IMR-90 (cell line): Measurements from ENCODE around the gene XRCC4. TPM values are rescaled to one million over a fixed set of nuclear protein-coding genes. Genes with fewer than 3 reads are reported as not detected.

Source experiments
- ATAC-seq: fragments of 200-7000 bp; cut with Tn5 transposase; 2 replicates; pipeline ENCODE4 v1.9.1; 2020; ENCODE audit warnings: low read depth, mild to moderate bottlenecking, moderate library complexity
- BruUV-seq: library from RNA; stranded (reverse); fragments of 400-500 nt; replicated peaks from 2 replicates; lab custom pipeline; 2021; lab: Mats Ljungman, UMichigan
- CTCF ChIA-PET: fragments of 300-600 bp; formaldehyde crosslinking; extraction: SDS; loops from one replicate; lab custom pipeline; 2021; ENCODE audit warnings: antibody characterized with exemption; lab: Yijun Ruan, JAX
- POLR2A ChIA-PET: fragments of 300-600 bp; sonication (Branson Sonifier 250); formaldehyde crosslinking; loops from one replicate; lab custom pipeline; 2022; ENCODE audit warnings: antibody characterized with exemption; ENCODE audit not compliant: unreplicated experiment; lab: Charles Lee
- DNase-seq: peaks from one replicate; pipeline ENCODE4 v3.0.0; 2013
- H2AFZ ChIP-seq: replicated peaks from 2 replicates; pipeline ENCODE3; 2013; ENCODE audit warnings: low read length, mild to moderate bottlenecking; ENCODE audit not compliant: poor library complexity
- H2AK5ac ChIP-seq: 2 replicates; pipeline ENCODE4 v1.6.1; 2013; ENCODE audit warnings: low read depth, low read length, inconsistent platforms
- H2AK9ac ChIP-seq: replicated peaks from 2 replicates; pipeline ENCODE3; 2013; ENCODE audit warnings: mild to moderate bottlenecking, low read depth, low read length, moderate library complexity; ENCODE audit not compliant: poor library complexity
- H2BK120ac ChIP-seq: 2 replicates; pipeline ENCODE4 v1.6.1; 2013; ENCODE audit warnings: low read depth, low read length, inconsistent platforms
- H2BK15ac ChIP-seq: 3 replicates; pipeline ENCODE4 v1.6.1; 2013; ENCODE audit warnings: low read depth, low read length, inconsistent platforms
- H2BK20ac ChIP-seq: 2 replicates; pipeline ENCODE4 v1.6.1; 2013; ENCODE audit warnings: low read depth, mild to moderate bottlenecking, inconsistent platforms, low read length, moderate library complexity
- H2BK5ac ChIP-seq: 2 replicates; pipeline ENCODE4 v1.6.1; 2013; ENCODE audit warnings: mild to moderate bottlenecking, low read depth, low read length, inconsistent platforms; ENCODE audit not compliant: poor library complexity, severe bottlenecking
- H3K14ac ChIP-seq: replicated peaks from 2 replicates; pipeline ENCODE4 v1.6.1; 2013; ENCODE audit warnings: low read depth, low read length, inconsistent platforms
- H3K18ac ChIP-seq: 2 replicates; pipeline ENCODE4 v1.6.1; 2013; ENCODE audit warnings: low read depth, low read length, control low read depth
- H3K23ac ChIP-seq: 2 replicates; pipeline ENCODE4 v1.6.1; 2013; ENCODE audit warnings: low read depth, low read length, inconsistent platforms
- H3K27ac ChIP-seq: 2 replicates; pipeline ENCODE4 v1.5.1; 2013; ENCODE audit warnings: mild to moderate bottlenecking, control low read depth, low read length; ENCODE audit not compliant: insufficient read depth
- H3K27me3 ChIP-seq: 2 replicates; pipeline ENCODE4 v1.6.1; 2013; ENCODE audit warnings: low read length; ENCODE audit not compliant: control insufficient read depth, insufficient read depth
- H3K36me3 ChIP-seq: 2 replicates; pipeline ENCODE4 v1.6.1; 2013; ENCODE audit warnings: low read length, mixed read lengths; ENCODE audit not compliant: control insufficient read depth, insufficient read depth
- H3K4ac ChIP-seq: 2 replicates; pipeline ENCODE4 v1.6.1; 2013; ENCODE audit warnings: low read depth, low read length, inconsistent platforms
- H3K4me1 ChIP-seq: 2 replicates; pipeline ENCODE4 v1.6.1; 2013; ENCODE audit warnings: low read length, mixed read lengths; ENCODE audit not compliant: control insufficient read depth, insufficient read depth
- H3K4me2 ChIP-seq: 2 replicates; pipeline ENCODE4 v1.6.1; 2013; ENCODE audit warnings: low read depth, mild to moderate bottlenecking, control low read depth, low read length, moderate library complexity
- H3K4me3 ChIP-seq: 2 replicates; pipeline ENCODE4 v1.5.1; 2013; ENCODE audit warnings: low read depth, mild to moderate bottlenecking, control low read depth, low read length, moderate library complexity; ENCODE audit not compliant: insufficient read depth
- H3K56ac ChIP-seq: 2 replicates; pipeline ENCODE4 v1.6.1; 2013; ENCODE audit warnings: low read length, inconsistent platforms; ENCODE audit not compliant: insufficient read depth; ENCODE audit errors: extremely low read depth
- H3K79me1 ChIP-seq, 2 experiments: 2 replicates each; pipeline ENCODE4 v1.6.1; 2013; ENCODE audit warnings: low read length in 2 of 2, inconsistent platforms in 1 of 2, low read depth in 1 of 2
- H3K9ac ChIP-seq: 2 replicates; pipeline ENCODE4 v1.6.1; 2013; ENCODE audit warnings: low read depth, low read length, control low read depth
- H3K9me1 ChIP-seq: 2 replicates; pipeline ENCODE4 v1.6.1; 2013; ENCODE audit warnings: low read length, inconsistent platforms; ENCODE audit not compliant: insufficient read depth
- H3K9me3 ChIP-seq: 2 replicates; pipeline ENCODE4 v1.6.1; 2013; ENCODE audit warnings: low read length; ENCODE audit not compliant: control insufficient read depth, insufficient read depth
- H4K20me1 ChIP-seq: 2 replicates; pipeline ENCODE4 v1.6.1; 2013; ENCODE audit warnings: low read length, inconsistent platforms; ENCODE audit not compliant: insufficient read depth
- H4K5ac ChIP-seq: 2 replicates; pipeline ENCODE4 v1.6.1; 2013; ENCODE audit warnings: mild to moderate bottlenecking, low read depth, low read length, control low read depth
- H4K8ac ChIP-seq, 2 experiments: 2 replicates each; pipeline ENCODE4 v1.6.1; 2013; ENCODE audit warnings: low read depth in 2 of 2, low read length in 2 of 2, control low read depth in 1 of 2, inconsistent platforms in 1 of 2
- H4K91ac ChIP-seq: 2 replicates; pipeline ENCODE4 v1.6.1; 2013; ENCODE audit warnings: low read depth, low read length, inconsistent platforms; ENCODE audit not compliant: insufficient read depth
- BHLHE40 ChIP-seq: fragments of 150-350 bp; IDR thresholded peaks from 2 replicates; pipeline ENCODE4 v1.6.1; 2016; ENCODE audit warnings: mild to moderate bottlenecking, low read depth, low read length
- CEBPB ChIP-seq: IDR thresholded peaks from 2 replicates; pipeline ENCODE4 v1.6.1; 2012; ENCODE audit warnings: low read depth, low read length, improper control_type of control experiment
- CHD1 ChIP-seq: IDR thresholded peaks from 2 replicates; pipeline ENCODE4 v1.6.1; 2012; ENCODE audit warnings: low read depth, low read length, improper control_type of control experiment
- FOS ChIP-seq: fragments of 150-350 bp; IDR thresholded peaks from 2 replicates; pipeline ENCODE4 v1.6.1; 2016; ENCODE audit warnings: low read depth, low read length
- MAFK ChIP-seq: IDR thresholded peaks from 2 replicates; pipeline ENCODE4 v1.6.1; 2012; ENCODE audit warnings: low read depth, low read length, improper control_type of control experiment
- MAZ ChIP-seq: IDR thresholded peaks from 2 replicates; pipeline ENCODE4 v1.6.1; 2012; ENCODE audit warnings: low read depth, mild to moderate bottlenecking, low read length, improper control_type of control experiment, moderate library complexity, borderline replicate concordance
- MXI1 ChIP-seq: IDR thresholded peaks from 2 replicates; pipeline ENCODE4 v1.6.1; 2012; ENCODE audit warnings: low read depth, mild to moderate bottlenecking, low read length, moderate library complexity, borderline replicate concordance
- RAD21 ChIP-seq: IDR thresholded peaks from 2 replicates; pipeline ENCODE4 v1.6.1; 2012; ENCODE audit warnings: low read length, improper control_type of control experiment
- RFX5 ChIP-seq: IDR thresholded peaks from 2 replicates; pipeline ENCODE4 v1.8.0; 2012; ENCODE audit warnings: low read depth, mild to moderate bottlenecking, low read length, moderate library complexity
- SMC3 ChIP-seq: fragments of 150-350 bp; IDR thresholded peaks from 2 replicates; pipeline ENCODE4 v1.6.1; 2016; ENCODE audit warnings: low read depth, mild to moderate bottlenecking, antibody characterized with exemption, low read length, moderate library complexity
- WGBS, 2 experiments: methylation state at CpG; one replicate each; pipeline versions ENCODE4 v1.1.5 to v1.1.7; 2013; ENCODE audit warnings: missing lambda C conversion rate in 2 of 2; ENCODE audit not compliant: insufficient read length in 1 of 2; ENCODE audit errors: extremely low coverage in 2 of 2; 5-methylcytosine and 5-hydroxymethylcytosine counted together
- dilution Hi-C: fragments of 300-500 bp; cut with HindIII; formaldehyde crosslinking; loops from one replicate; pipeline ENCODE4 v1.14.3; 2018; ENCODE audit warnings: low sequenced_read_pairs; ENCODE audit not compliant: unreplicated experiment
- in situ Hi-C: fragments of 300-500 bp; cut with MboI; formaldehyde crosslinking; loops from 3 replicates; pipeline ENCODE4 v1.14.3; 2019; ENCODE audit warnings: low sequenced_read_pairs, inconsistent platforms, mixed read lengths
- intact Hi-C: fragments of 100-400 bp; cut with micrococcal nuclease; formaldehyde crosslinking; loops from 2 replicates; pipeline ENCODE4 v1.10.0; 2022
- polyA plus RNA-seq, 3 experiments: library from polyadenylated mRNA; depleted of rRNA; stranded (reverse); fragments of >200 nt; gene quantifications; 2 replicates each; pipeline ENCODE4 v1.2.3, GENCODE V29; 2012; ENCODE audit warnings: low replicate concordance in 1 of 3
- total RNA-seq: library from RNA; depleted of rRNA; stranded (reverse); fragments of >200 nt; gene quantifications from 2 replicates; pipeline ENCODE4 v1.2.3, GENCODE V29; 2012
- TF ChIP-seq, protein P1 (sequence below): fragments of 150-350 bp; IDR thresholded peaks from 2 replicates; pipeline ENCODE4 v1.6.1; 2016; ENCODE audit warnings: low read depth, mild to moderate bottlenecking, low read length, moderate library complexity, borderline replicate concordance
- TF ChIP-seq, protein P2 (sequence below): conservative IDR thresholded peaks from 2 replicates; pipeline ENCODE4 v1.5.1; 2012; ENCODE audit warnings: mild to moderate bottlenecking, low read depth, low read length, improper control_type of control experiment
- TF ChIP-seq, protein P3 (sequence below): fragments of 150-350 bp; IDR thresholded peaks from 2 replicates; pipeline ENCODE4 v1.6.1; 2017; ENCODE audit warnings: mild to moderate bottlenecking, antibody characterized with exemption, low read length, low read depth

XRCC4 gene
- total and polyA plus RNA-seq, 2 of the 4 experiments (the other 2 are of a cell fraction): 3.5 to 4.7 TPM

DNA sequence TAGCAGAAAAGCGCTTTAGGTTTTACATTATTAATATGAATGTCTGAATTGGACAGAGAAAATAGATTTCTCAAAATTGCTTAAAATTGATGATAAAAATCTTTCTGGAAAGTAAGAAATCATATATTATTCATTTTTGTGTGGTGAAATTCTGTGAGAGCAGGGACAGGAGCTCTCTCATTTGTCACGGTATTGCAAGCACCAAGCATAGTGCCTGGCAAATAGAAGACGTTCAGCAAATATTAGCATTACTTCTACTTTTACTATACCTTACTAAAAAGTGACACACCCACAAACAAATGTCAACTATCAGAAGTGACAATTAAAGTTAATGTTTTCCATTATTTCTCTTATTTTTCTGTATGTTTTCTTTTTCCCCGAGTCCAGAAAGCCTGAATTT lies 69.1 kb downstream of the XRCC4 start:
- H3K14ac ChIP-seq: no peak overlapping the region
- dilution Hi-C loops (no loop called here), intact Hi-C loops (no loop called here), in situ Hi-C loops (no loop called here)
- no TSS peak for BruUV-seq
- no peak overlapping the region for H3K56ac ChIP-seq
- H3K36me3 ChIP-seq: no peaks in the 10 kb centered on the region
- DNase-seq: no peak
- H3K4me1 ChIP-seq: no peaks in the 10 kb centered on the region; the same call in 1 of the 2 replicates
- no peak overlapping the region for H3K4me3 ChIP-seq
- ATAC-seq: no peak
- POLR2A ChIA-PET: no interaction called here
- no peaks in the 10 kb centered on the region for H3K9me1 ChIP-seq
- no peak overlapping the region for H3K18ac ChIP-seq
- no peak overlapping the region for H2AK9ac ChIP-seq
- H2BK120ac ChIP-seq: no peak overlapping the region
- no peak overlapping the region for H2BK15ac ChIP-seq
- H3K27me3 ChIP-seq: no peaks in the 10 kb centered on the region
- WGBS, 2 experiments: no CpG with 5 or more reads among the region's 4 CpGs
- no peak overlapping the region for H3K9ac ChIP-seq
- no peak overlapping the region for H2AK5ac ChIP-seq
- CTCF ChIA-PET: no interaction called here
- H2BK20ac ChIP-seq: no peak overlapping the region
- no peak overlapping the region for H2BK5ac ChIP-seq
- no peak overlapping the region for H2AFZ ChIP-seq
- no peak for TF ChIP-seq CEBPB
- TF ChIP-seq, protein P1, sequence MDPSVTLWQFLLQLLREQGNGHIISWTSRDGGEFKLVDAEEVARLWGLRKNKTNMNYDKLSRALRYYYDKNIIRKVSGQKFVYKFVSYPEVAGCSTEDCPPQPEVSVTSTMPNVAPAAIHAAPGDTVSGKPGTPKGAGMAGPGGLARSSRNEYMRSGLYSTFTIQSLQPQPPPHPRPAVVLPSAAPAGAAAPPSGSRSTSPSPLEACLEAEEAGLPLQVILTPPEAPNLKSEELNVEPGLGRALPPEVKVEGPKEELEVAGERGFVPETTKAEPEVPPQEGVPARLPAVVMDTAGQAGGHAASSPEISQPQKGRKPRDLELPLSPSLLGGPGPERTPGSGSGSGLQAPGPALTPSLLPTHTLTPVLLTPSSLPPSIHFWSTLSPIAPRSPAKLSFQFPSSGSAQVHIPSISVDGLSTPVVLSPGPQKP: no peak
- no peak for TF ChIP-seq RFX5
- TF ChIP-seq SMC3: no peak
- no peak for TF ChIP-seq BHLHE40
- no peak for TF ChIP-seq RAD21
- TF ChIP-seq MAFK: no peak
- no peak for TF ChIP-seq FOS
- TF ChIP-seq MAZ: no peak
- TF ChIP-seq MXI1: no peak
- TF ChIP-seq CHD1: no peak
- TF ChIP-seq, protein P2, sequence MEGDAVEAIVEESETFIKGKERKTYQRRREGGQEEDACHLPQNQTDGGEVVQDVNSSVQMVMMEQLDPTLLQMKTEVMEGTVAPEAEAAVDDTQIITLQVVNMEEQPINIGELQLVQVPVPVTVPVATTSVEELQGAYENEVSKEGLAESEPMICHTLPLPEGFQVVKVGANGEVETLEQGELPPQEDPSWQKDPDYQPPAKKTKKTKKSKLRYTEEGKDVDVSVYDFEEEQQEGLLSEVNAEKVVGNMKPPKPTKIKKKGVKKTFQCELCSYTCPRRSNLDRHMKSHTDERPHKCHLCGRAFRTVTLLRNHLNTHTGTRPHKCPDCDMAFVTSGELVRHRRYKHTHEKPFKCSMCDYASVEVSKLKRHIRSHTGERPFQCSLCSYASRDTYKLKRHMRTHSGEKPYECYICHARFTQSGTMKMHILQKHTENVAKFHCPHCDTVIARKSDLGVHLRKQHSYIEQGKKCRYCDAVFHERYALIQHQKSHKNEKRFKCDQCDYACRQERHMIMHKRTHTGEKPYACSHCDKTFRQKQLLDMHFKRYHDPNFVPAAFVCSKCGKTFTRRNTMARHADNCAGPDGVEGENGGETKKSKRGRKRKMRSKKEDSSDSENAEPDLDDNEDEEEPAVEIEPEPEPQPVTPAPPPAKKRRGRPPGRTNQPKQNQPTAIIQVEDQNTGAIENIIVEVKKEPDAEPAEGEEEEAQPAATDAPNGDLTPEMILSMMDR: no peak
- TF ChIP-seq, protein P3, sequence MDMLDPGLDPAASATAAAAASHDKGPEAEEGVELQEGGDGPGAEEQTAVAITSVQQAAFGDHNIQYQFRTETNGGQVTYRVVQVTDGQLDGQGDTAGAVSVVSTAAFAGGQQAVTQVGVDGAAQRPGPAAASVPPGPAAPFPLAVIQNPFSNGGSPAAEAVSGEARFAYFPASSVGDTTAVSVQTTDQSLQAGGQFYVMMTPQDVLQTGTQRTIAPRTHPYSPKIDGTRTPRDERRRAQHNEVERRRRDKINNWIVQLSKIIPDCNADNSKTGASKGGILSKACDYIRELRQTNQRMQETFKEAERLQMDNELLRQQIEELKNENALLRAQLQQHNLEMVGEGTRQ: no peak
- H4K8ac ChIP-seq: no peak overlapping the region
- no peaks in the 10 kb centered on the region for H3K9me3 ChIP-seq
- no peak overlapping the region for H4K91ac ChIP-seq
- no peaks in the 10 kb centered on the region for H3K79me1 ChIP-seq
- H3K23ac ChIP-seq: no peak overlapping the region
- no peaks in the 10 kb centered on the region for H4K20me1 ChIP-seq
- H4K5ac ChIP-seq: no peak overlapping the region
- H3K4ac ChIP-seq: no peak overlapping the region
- H3K27ac ChIP-seq: no peak overlapping the region
- no peak overlapping the region for H3K4me2 ChIP-seq
